Superior temporal gyrus (tissue), 1 donor: Measurements from ENCODE around the gene ESRP2.

Experiments used
- DNase-seq: peaks from one replicate; pipeline ENCODE4 v3.0.0-alpha.2; 2016; ENCODE audit errors: extremely low spot score

The ESRP2 gene

GRCh38 chr16:68235887-68236136 is at the start of gene ESRP2:
Gene ESRP2, minus strand, starts transcription at chr16:68236127. Its CDS starts 82 bp downstream, at chr16:68236045.
- DNase-seq = no peak

- DNase-seq = no peak
These were observed 49.8 kb upstream of the ESRP2 start for GRCh38 chr16:68285683-68286082.

- no peak for DNase-seq
These were observed 48.9 kb upstream of the ESRP2 start for GRCh38 chr16:68284847-68285246.

GRCh38 chr16:68283801-68284598 is 48.1 kb upstream of the ESRP2 start:
- DNase-seq = no peak

GRCh38 chr16:68283346-68283745 is 47.4 kb upstream of the ESRP2 start:
- DNase-seq = no peak

GRCh38 chr16:68282064-68282452 is 46.1 kb upstream of the ESRP2 start:
- DNase-seq = no peak

GRCh38 chr16:68281368-68282063 is 45.6 kb upstream of the ESRP2 start:
- DNase-seq = no peak

- DNase-seq = no peak
These were observed 44.0 kb upstream of the ESRP2 start for GRCh38 chr16:68279726-68280558.

GRCh38 chr16:68276223-68276622 is 40.3 kb upstream of the ESRP2 start:
- no peak for DNase-seq

- no peak for DNase-seq
These were observed 39.8 kb upstream of the ESRP2 start for GRCh38 chr16:68275611-68276191.

- DNase-seq = no peak
These were observed 38.5 kb upstream of the ESRP2 start for GRCh38 chr16:68274441-68274840.

GRCh38 chr16:68273896-68274295 is 38.0 kb upstream of the ESRP2 start:
- no peak for DNase-seq

- no peak for DNase-seq
These were observed 37.5 kb upstream of the ESRP2 start for GRCh38 chr16:68273459-68273858.

- no peak for DNase-seq
These were observed 36.7 kb upstream of the ESRP2 start for GRCh38 chr16:68272507-68273209.

GRCh38 chr16:68270353-68270752 is 34.4 kb upstream of the ESRP2 start:
- DNase-seq = no peak

- no peak for DNase-seq
These were observed 33.9 kb upstream of the ESRP2 start for GRCh38 chr16:68269793-68270192.

GRCh38 chr16:68267612-68268405 is 31.9 kb upstream of the ESRP2 start:
- no peak for DNase-seq

GRCh38 chr16:68265078-68265920 is 29.4 kb upstream of the ESRP2 start:
- DNase-seq = peak; percentile 51

GRCh38 chr16:68264128-68265077 is 28.5 kb upstream of the ESRP2 start, which contains the start of gene SLC7A6:
Gene SLC7A6, plus strand, starts transcription at chr16:68264526. Its CDS starts 10,201 bp downstream, at chr16:68274727.
- DNase-seq = peak; percentile 57
